Stimulated activated CD4-positive, alpha-beta T cell treated with anti-CD3 and anti-CD28 coated beads, TNF-alpha, amount 100 ng/mL, for 1 hour (primary cell): ENCODE results near the gene HOXC10.

ENCODE experiments used
- DNase-seq, 3 donors: peaks; one replicate each; pipeline ENCODE4 v3.0.0-alpha.2; 2020; ENCODE audit warnings: low read depth in 3 of 3, low spot score in 1 of 3

HOXC10 gene

GRCh38 chr12:53976823-53977595 lies 7.9 kb upstream of the HOXC10 start:
- no peak for DNase-seq

- no peak for DNase-seq
These were observed 7.1 kb upstream of the HOXC10 start for GRCh38 chr12:53977596-53978445.

GRCh38 chr12:53978477-53979356 lies 6.2 kb upstream of the HOXC10 start:
- DNase-seq: no peak

GRCh38 chr12:53980104-53980801 lies 4.7 kb upstream of the HOXC10 start:
- no peak for DNase-seq

GRCh38 chr12:53980802-53981496 lies 4.0 kb upstream of the HOXC10 start:
- DNase-seq: no peak

GRCh38 chr12:53981634-53982565 lies 3.0 kb upstream of the HOXC10 start:
- DNase-seq: no peak

- DNase-seq: no peak
These were observed 2.0 kb upstream of the HOXC10 start for GRCh38 chr12:53982648-53983567.

GRCh38 chr12:53983568-53983949 lies 1.4 kb upstream of the HOXC10 start:
- DNase-seq: no peak

- DNase-seq: no peak
These were observed 885 bp upstream of the HOXC10 start for GRCh38 chr12:53983950-53984572.

- no peak for DNase-seq
These were observed 697 bp downstream of the HOXC10 start for GRCh38 chr12:53985692-53985993.

- no peak for DNase-seq
These were observed 1.2 kb downstream of the HOXC10 start for GRCh38 chr12:53985994-53986685.

GRCh38 chr12:53986686-53987483 lies 1.9 kb downstream of the HOXC10 start:
- no peak for DNase-seq

- no peak for DNase-seq
These were observed 2.9 kb downstream of the HOXC10 start for GRCh38 chr12:53987787-53988230.

GRCh38 chr12:53988541-53989226 lies 3.7 kb downstream of the HOXC10 start:
- DNase-seq: no peak

GRCh38 chr12:53989227-53990113 lies 4.5 kb downstream of the HOXC10 start:
- DNase-seq: no peak
